Gastrocnemius medialis (tissue), 4 donors: ENCODE measurements around the gene FBXO44. TPM values are rescaled to one million over a fixed set of nuclear protein-coding genes. Genes with fewer than 3 reads are reported as not detected.
A peak's percentile ranks its signal among the peaks of the same experiment; 100 is the strongest.
"Not testable (repeated sequence)": the region's sequence is repeated elsewhere in the genome, so short reads cannot be mapped to it uniquely, and the experiment has no call there.

Experiments used
- ATAC-seq, 2 donors: fragments of 150-250 bp; one replicate each; pipeline ENCODE4 v1.9.1; 2016
- DNase-seq, 2 donors: peaks; one replicate each; pipeline ENCODE4 v3.0.0-alpha.2; 2019
- H3K27ac ChIP-seq, 4 donors: fragments of 200-600 bp; sonication (generic); 1 replicate in 1 of 4; 2 replicates in 3 of 4; pipeline ENCODE4 v1.5.1; 2016 to 2018; ENCODE audit warnings: mild to moderate bottlenecking in 2 of 4, moderate library complexity in 1 of 4
- H3K27me3 ChIP-seq, 3 donors: fragments of 200-600 bp; sonication (generic) in 2 of 3; 1 replicate in 1 of 3; 2 replicates in 2 of 3; pipeline versions ENCODE4 v1.5.1 to v1.6.0; 2016 to 2019; ENCODE audit warnings: mild to moderate bottlenecking in 1 of 3, moderate library complexity in 1 of 3
- H3K36me3 ChIP-seq, 2 donors: fragments of 200-600 bp; sonication (generic) in 1 of 2; one replicate each; pipeline ENCODE4 v1.5.1; 2017 to 2018
- H3K4me1 ChIP-seq, 2 donors: fragments of 200-600 bp; sonication (generic) in 1 of 2; one replicate each; pipeline ENCODE4 v1.5.1; 2016 to 2017; ENCODE audit warnings: mild to moderate bottlenecking in 2 of 2
- H3K4me3 ChIP-seq, 4 donors: fragments of 200-600 bp; sonication (generic) in 3 of 4; 1 replicate in 1 of 4; 2 replicates in 3 of 4; pipeline ENCODE4 v1.5.1; 2016 to 2019; ENCODE audit warnings: mild to moderate bottlenecking in 2 of 4
- H3K9me3 ChIP-seq, 3 donors: fragments of 200-600 bp; sonication (generic) in 2 of 3; 1 replicate in 1 of 3; 2 replicates in 2 of 3; pipeline ENCODE4 v1.5.1; 2016 to 2019
- POLR2A ChIP-seq, 2 donors: fragments of 450-650 bp; IDR thresholded peaks; one replicate each; pipeline ENCODE4 v1.6.1; 2017; ENCODE audit warnings: antibody characterized with exemption in 2 of 2, mild to moderate bottlenecking in 2 of 2, moderate library complexity in 2 of 2
- in situ Hi-C, 4 donors: fragments of 200-750 bp; cut with MboI; loops; one replicate each; pipeline versions ENCODE4 v1.15.0 to v1.8.0; 2017; ENCODE audit warnings: low sequenced_read_pairs in 4 of 4
- intact Hi-C: fragments of 100-400 bp; cut with DNase I; formaldehyde crosslinking; loops from one replicate; pipeline ENCODE4 v1.15.1; 2023; ENCODE audit warnings: low total_unique reads
- total RNA-seq, 4 donors: library from RNA; depleted of rRNA; stranded (reverse); fragments of >200 nt; gene quantifications; one replicate each; pipeline versions ENCODE4 v1.1.0 to v1.2.3, GENCODE V29; 2016
- TF ChIP-seq, protein P1 (sequence below), 5 experiments: fragments of 450-650 bp in 3 of 5; fragments of 200-600 bp in 2 of 5; sonication (generic) in 2 of 5; IDR thresholded peaks in 4 of 5; conservative IDR thresholded peaks in 1 of 5; 1 replicate in 4 of 5; 2 replicates in 1 of 5; pipeline ENCODE4 v1.5.1; 2016 to 2019; ENCODE audit warnings: antibody characterized with exemption in 5 of 5, mild to moderate bottlenecking in 3 of 5, moderate library complexity in 3 of 5

Gene FBXO44
- total RNA-seq, 4 donors from 2014 or later = 1.7 to 9.4 (median 5.4) TPM

GRCh38 chr1:11641776-11642305 lies 12.8 kb upstream of the FBXO44 start:
- H3K9me3 ChIP-seq = no peaks in the 10 kb centered on the region
- H3K36me3 ChIP-seq = no peaks in the 10 kb centered on the region
- DNase-seq = no peak
- TF ChIP-seq, protein P1, sequence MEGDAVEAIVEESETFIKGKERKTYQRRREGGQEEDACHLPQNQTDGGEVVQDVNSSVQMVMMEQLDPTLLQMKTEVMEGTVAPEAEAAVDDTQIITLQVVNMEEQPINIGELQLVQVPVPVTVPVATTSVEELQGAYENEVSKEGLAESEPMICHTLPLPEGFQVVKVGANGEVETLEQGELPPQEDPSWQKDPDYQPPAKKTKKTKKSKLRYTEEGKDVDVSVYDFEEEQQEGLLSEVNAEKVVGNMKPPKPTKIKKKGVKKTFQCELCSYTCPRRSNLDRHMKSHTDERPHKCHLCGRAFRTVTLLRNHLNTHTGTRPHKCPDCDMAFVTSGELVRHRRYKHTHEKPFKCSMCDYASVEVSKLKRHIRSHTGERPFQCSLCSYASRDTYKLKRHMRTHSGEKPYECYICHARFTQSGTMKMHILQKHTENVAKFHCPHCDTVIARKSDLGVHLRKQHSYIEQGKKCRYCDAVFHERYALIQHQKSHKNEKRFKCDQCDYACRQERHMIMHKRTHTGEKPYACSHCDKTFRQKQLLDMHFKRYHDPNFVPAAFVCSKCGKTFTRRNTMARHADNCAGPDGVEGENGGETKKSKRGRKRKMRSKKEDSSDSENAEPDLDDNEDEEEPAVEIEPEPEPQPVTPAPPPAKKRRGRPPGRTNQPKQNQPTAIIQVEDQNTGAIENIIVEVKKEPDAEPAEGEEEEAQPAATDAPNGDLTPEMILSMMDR (IDR thresholded peaks at IDR 0.05 in 4 of 5, conservative IDR thresholded peaks at IDR 0.05 in 1 of 5) = no peak
- TF ChIP-seq POLR2A (IDR thresholded peaks at IDR 0.05) = no peak
- in situ Hi-C loops (loop anchor here (5.0 to 25.0 kb wide), 7 partner anchors 305 to 607 kb away; partner anchors contain the start of gene MASP2 (in 1 of the 4)), intact Hi-C loops (loop anchor here (1.0 to 5.0 kb wide), 4 partner anchors 163 to 605 kb away; partner anchors contain the start of gene DISP3)
- no peak overlapping the region for H3K4me3 ChIP-seq
- no peak for ATAC-seq
- H3K27ac ChIP-seq = no peak overlapping the region
- H3K4me1 ChIP-seq = no peaks in the 10 kb centered on the region
- no peaks in the 10 kb centered on the region for H3K27me3 ChIP-seq

- in situ Hi-C loops = loop anchor here (5.0 to 25.0 kb wide), 7 partner anchors 305 to 608 kb away; partner anchors contain the start of gene MASP2 (in 1 of the 4)
- H3K27me3 ChIP-seq, H3K36me3 ChIP-seq, H3K4me3 ChIP-seq, H3K4me1 ChIP-seq, H3K9me3 ChIP-seq, H3K27ac ChIP-seq: not testable (repeated sequence)
- ATAC-seq (peak; percentile 83 to 86), DNase-seq (peak; percentile 23 to 53)
- intact Hi-C loops = loop anchor here (1.0 to 5.0 kb wide), 4 partner anchors 164 to 605 kb away; partner anchors contain the start of gene DISP3
- TF ChIP-seq, protein P1 (IDR thresholded peaks at IDR 0.05 in 4 of 5, conservative IDR thresholded peaks at IDR 0.05 in 1 of 5) = peak; percentile 90 to 97 (median 94)
Measured at GRCh38 chr1:11642418-11643017, 12.2 kb upstream of the FBXO44 start.

- Histone ChIP-seq H3K36me3 (no peaks in the 10 kb centered on the region), H3K27ac (no peak overlapping the region), H3K9me3 (no peaks in the 10 kb centered on the region), H3K4me3 (no peak overlapping the region), H3K4me1 (peaks cover 7 to 10% of the 10 kb centered on the region in 2 donors), H3K27me3 (peaks cover 0 to 7% (median 3%) of the 10 kb centered on the region in 3 donors)
- in situ Hi-C loops = loop anchor here (5.0 to 25.0 kb wide), 7 partner anchors 306 to 609 kb away; partner anchors contain the start of gene MASP2 (in 1 of the 4)
- intact Hi-C loops = loop anchor here (2.0 to 5.0 kb wide), 3 partner anchors 165 to 403 kb away; partner anchors contain the start of gene DISP3
- TF ChIP-seq, protein P1 (IDR thresholded peaks at IDR 0.05 in 4 of 5, conservative IDR thresholded peaks at IDR 0.05 in 1 of 5) = no peak
- TF ChIP-seq POLR2A (IDR thresholded peaks at IDR 0.05) = no peak
- DNase-seq (no peak), ATAC-seq (no peak)
Measured at GRCh38 chr1:11643782-11644181, 10.9 kb upstream of the FBXO44 start.

GRCh38 chr1:11645270-11645669 lies 9.4 kb upstream of the FBXO44 start:
- intact Hi-C loops = no loop called here
- peaks cover 11 to 22% (median 17%) of the 10 kb centered on the region in 3 donors for H3K27me3 ChIP-seq
- H3K4me3 ChIP-seq = no peak overlapping the region
- H3K4me1 ChIP-seq = peaks cover 10 to 13% of the 10 kb centered on the region in 2 donors
- H3K36me3 ChIP-seq = no peaks in the 10 kb centered on the region
- no peak for DNase-seq
- TF ChIP-seq, protein P1 (IDR thresholded peaks at IDR 0.05 in 4 of 5, conservative IDR thresholded peaks at IDR 0.05 in 1 of 5) = no peak
- no peak for TF ChIP-seq POLR2A (IDR thresholded peaks at IDR 0.05)
- in situ Hi-C loops = loop anchor here (10.0 to 25.0 kb wide), 6 partner anchors 308 to 610 kb away; partner anchors contain the start of gene MASP2 (in 1 of the 4)
- no peak overlapping the region for H3K27ac ChIP-seq
- ATAC-seq = no peak
- no peaks in the 10 kb centered on the region for H3K9me3 ChIP-seq
